ENCODE data around the gene THPO. TPM values are rescaled to one million over a fixed set of nuclear protein-coding genes. Genes with fewer than 3 reads are reported as not detected.
"Not testable (repeated sequence)": the region's sequence is repeated elsewhere in the genome, so short reads cannot be mapped to it uniquely, and the experiment has no call there.

The THPO gene
- total RNA-seq, 2 experiments from 2014 or later = not detected

DNA sequence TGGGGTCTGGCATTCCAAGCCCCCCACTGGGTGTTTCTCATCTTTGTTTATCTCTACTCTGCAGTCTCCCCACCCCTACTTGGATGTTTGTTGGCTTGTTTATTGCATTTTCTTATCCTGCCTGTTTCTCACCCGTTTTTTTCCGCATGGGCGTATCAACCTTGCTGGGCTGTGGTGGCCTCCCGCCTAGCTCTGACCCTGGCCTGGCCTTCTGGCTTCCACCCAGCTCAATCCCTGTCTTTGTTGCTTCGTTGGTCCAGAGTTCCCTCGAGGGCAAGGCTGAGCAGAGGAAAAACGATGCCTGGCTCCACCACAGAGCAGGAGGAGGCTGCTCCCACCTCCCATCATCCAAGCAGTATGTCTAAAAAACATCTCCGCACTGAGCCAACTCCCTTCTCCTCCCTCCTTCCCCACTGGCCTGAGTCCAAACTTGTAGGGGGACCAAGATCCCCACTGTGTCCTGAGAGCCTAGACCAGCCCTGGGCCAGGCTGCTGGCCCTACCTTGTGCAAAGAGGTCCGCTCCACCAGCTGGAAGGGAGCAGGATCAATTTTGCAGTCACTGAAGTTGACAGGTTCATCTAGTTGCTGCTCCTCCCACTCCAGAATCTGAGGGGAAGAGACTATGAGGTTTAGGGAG lies 26.4 kb downstream of the THPO start:
- H3K27me3 Mint-ChIP-seq = no peaks in the 10 kb centered on the region
- H3K4me1 Mint-ChIP-seq = no peaks in the 10 kb centered on the region
- H3K36me3 Mint-ChIP-seq = peaks cover 5% of the 10 kb centered on the region
- H3K27ac Mint-ChIP-seq = no peak overlapping the region
- H3K4me3 Mint-ChIP-seq = no peak overlapping the region
- DNase-seq = no peak
- H3K9me3 Mint-ChIP-seq = no peaks in the 10 kb centered on the region

DNA sequence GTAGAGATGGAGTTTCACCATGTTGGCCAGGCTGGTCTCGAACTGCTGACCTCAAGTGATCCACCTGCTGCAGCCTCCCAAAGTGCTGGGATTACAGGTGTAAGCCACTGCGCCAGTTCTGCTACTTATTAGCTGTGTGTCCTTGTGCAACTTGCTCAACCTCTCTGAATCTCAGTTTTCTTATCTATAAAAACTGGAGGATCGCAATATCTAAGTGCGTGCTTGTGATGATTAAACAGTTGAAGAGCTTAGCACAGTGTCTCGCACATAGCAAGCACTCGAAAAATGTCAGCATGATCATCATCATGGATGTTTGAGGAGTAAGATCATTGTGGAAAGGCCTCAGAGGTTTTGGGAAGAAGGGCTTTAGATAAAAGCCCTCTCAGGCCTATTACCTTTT lies 27.4 kb downstream of the THPO start:
- Mint-ChIP-seq H3K9me3 (no peaks in the 10 kb centered on the region), H3K27ac (no peak overlapping the region), H3K36me3 (peaks cover 5% of the 10 kb centered on the region), H3K4me3 (no peak overlapping the region), H3K27me3 (no peaks in the 10 kb centered on the region), H3K4me1 (no peaks in the 10 kb centered on the region)
- no peak for DNase-seq

DNA sequence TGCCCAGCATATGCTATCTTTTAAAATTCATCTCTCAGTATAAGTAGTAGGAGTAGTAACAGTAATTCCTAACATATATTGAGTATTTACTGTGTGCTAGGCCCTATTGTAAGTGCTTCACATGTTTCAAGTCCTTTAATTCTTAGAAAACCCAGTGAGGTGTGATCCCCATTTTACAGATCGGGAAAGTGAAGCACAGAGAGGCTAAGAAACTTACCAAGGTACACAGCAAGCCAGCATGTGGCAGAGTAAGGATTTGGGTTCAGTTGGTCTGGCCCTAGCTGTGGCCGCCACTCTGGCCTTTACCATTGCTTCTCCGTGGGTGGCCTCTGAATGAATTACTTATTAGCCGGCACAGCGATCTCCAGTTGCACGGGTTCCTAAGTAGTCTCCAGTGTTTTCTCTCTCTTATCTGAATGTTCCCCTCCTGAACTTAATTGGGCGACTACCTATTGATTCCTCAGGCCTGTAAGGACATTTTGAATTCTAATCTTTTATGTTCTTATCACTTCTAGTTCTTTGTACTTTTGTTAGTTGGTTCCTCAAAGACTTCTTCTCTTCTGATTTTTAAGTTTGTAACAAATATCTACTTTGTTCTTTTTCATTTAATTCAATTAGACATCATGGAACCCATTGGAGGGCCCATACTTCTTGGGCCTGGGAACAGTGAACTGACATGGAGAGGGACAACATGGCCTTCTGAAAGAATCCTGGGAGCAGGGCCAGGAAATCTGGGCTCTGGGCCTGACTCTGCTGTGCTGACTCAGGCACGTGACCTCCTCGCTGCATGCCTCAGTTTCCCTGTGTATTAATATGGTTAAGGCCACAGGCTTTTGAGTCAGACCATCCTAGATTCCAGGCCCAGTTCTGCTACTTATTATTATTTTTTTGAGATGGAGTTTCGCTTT lies 28.2 kb downstream of the THPO start:
- H3K4me1 Mint-ChIP-seq = no peaks in the 10 kb centered on the region
- H3K4me3 Mint-ChIP-seq = no peak overlapping the region
- H3K36me3 Mint-ChIP-seq = no peaks in the 10 kb centered on the region
- no peaks in the 10 kb centered on the region for H3K9me3 Mint-ChIP-seq
- DNase-seq = no peak
- no peak overlapping the region for H3K27ac Mint-ChIP-seq
- no peaks in the 10 kb centered on the region for H3K27me3 Mint-ChIP-seq

DNA sequence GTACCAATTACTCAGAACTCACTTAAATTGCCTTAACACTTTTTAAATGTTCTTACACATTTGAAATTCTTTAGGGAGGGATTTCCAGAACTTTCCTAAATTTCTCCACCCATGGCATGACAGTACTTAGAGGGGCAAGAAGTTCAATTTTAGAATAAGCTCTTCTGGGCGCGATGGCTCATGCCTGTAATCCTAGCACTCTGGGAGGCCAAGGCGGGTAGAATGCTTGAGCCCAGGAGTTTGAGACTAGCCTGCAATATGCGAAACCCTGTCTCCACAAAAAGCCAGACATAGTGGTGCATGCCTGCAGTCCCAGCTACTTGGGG lies 30.0 kb downstream of the THPO start:
- Mint-ChIP-seq H3K4me1 (no peaks in the 10 kb centered on the region), H3K36me3 (no peaks in the 10 kb centered on the region), H3K27me3 (no peaks in the 10 kb centered on the region), H3K27ac (no peak overlapping the region), H3K9me3 (no peaks in the 10 kb centered on the region), H3K4me3 (no peak overlapping the region)
- no peak for DNase-seq

GRCh38 chr3:184347321-184348056 lies 30.5 kb downstream of the THPO start:
- Mint-ChIP-seq H3K4me1 (no peaks in the 10 kb centered on the region), H3K27me3 (no peaks in the 10 kb centered on the region), H3K9me3 (no peaks in the 10 kb centered on the region), H3K36me3 (no peaks in the 10 kb centered on the region), H3K27ac (no peak overlapping the region), H3K4me3 (no peak overlapping the region)
- DNase-seq = no peak

- DNase-seq = no peak
- Mint-ChIP-seq H3K27ac (no peak overlapping the region), H3K36me3 (no peaks in the 10 kb centered on the region), H3K9me3 (no peaks in the 10 kb centered on the region), H3K27me3 (no peaks in the 10 kb centered on the region), H3K4me3 (no peak overlapping the region), H3K4me1 (no peaks in the 10 kb centered on the region)
These were observed 31.4 kb downstream of the THPO start for GRCh38 chr3:184346480-184347190.

DNA sequence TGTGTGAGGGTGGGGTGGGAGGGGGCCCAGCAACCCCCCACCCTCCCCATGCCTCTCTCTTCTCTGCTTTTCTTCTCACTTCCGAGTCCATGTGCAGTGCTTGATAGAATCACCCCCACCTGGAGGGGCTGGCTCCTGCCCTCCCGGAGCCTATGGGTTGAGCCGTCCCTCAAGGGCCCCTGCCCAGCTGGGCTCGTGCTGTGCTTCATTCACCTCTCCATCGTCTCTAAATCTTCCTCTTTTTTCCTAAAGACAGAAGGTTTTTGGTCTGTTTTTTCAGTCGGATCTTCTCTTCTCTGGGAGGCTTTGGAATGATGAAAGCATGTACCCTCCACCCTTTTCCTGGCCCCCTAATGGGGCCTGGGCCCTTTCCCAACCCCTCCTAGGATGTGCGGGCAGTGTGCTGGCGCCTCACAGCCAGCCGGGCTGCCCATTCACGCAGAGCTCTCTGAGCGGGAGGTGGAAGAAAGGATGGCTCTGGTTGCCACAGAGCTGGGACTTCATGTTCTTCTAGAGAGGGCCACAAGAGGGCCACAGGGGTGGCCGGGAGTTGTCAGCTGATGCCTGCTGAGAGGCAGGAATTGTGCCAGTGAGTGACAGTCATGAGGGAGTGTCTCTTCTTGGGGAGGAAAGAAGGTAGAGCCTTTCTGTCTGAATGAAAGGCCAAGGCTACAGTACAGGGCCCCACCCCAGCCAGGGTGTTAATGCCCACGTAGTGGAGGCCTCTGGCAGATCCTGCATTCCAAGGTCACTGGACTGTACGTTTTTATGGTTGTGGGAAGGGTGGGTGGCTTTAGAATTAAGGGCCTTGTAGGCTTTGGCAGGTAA lies 32.5 kb downstream of the THPO start:
- no peaks in the 10 kb centered on the region for H3K27me3 Mint-ChIP-seq
- DNase-seq = no peak
- no peaks in the 10 kb centered on the region for H3K36me3 Mint-ChIP-seq
- no peak overlapping the region for H3K4me3 Mint-ChIP-seq
- peaks cover 5% of the 10 kb centered on the region for H3K4me1 Mint-ChIP-seq
- no peaks in the 10 kb centered on the region for H3K9me3 Mint-ChIP-seq
- H3K27ac Mint-ChIP-seq = no peak overlapping the region

DNA sequence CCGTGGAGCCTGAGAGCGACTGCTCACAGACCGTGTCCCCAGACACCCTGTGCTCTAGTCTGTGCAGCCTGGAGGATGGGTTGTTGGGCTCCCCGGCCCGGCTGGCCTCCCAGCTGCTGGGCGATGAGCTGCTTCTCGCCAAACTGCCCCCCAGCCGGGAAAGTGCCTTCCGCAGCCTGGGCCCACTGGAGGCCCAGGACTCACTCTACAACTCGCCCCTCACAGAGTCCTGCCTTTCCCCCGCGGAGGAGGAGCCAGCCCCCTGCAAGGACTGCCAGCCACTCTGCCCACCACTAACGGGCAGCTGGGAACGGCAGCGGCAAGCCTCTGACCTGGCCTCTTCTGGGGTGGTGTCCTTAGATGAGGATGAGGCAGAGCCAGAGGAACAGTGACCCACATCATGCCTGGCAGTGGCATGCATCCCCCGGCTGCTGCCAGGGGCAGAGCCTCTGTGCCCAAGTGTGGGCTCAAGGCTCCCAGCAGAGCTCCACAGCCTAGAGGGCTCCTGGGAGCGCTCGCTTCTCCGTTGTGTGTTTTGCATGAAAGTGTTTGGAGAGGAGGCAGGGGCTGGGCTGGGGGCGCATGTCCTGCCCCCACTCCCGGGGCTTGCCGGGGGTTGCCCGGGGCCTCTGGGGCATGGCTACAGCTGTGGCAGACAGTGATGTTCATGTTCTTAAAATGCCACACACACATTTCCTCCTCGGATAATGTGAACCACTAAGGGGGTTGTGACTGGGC lies 33.3 kb downstream of the THPO start:
- Mint-ChIP-seq H3K27me3 (no peaks in the 10 kb centered on the region), H3K36me3 (no peaks in the 10 kb centered on the region), H3K4me3 (no peak overlapping the region), H3K4me1 (peaks cover 6% of the 10 kb centered on the region), H3K27ac (no peak overlapping the region), H3K9me3 (no peaks in the 10 kb centered on the region)
- DNase-seq = no peak

DNA sequence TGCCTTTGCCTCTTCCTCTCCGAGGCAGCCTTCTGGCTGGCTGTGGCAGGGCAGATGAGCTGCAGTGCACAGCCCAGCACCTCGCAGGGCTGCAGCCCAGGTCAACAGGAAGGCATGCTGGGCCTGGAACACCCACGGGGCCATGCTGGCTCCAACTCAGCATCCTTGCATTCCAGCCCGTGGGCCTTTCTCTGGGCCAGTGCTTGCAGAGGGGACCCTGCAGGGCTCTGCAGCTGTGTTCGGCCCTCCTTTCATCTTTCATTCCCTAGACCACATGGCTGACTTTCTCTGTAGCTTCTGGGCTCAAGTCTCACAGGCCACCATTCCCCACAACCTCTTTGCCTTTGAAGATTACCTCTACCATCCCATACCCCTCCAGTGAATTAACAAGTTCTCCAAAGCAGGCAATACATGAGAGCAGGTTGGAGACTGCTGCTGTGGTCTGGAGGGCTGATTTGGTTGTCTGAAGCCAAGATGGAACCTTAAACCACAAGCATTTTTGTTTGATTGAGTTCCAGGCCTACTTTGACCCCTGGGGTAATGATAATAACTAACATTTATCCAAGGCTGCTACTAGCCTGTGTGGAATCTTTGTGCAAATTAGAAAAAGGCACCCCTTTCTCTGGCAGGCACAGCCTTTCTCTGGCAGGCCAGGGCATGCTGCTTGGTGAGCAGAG lies 34.7 kb downstream of the THPO start:
- Mint-ChIP-seq H3K36me3 (no peaks in the 10 kb centered on the region), H3K9me3 (no peaks in the 10 kb centered on the region), H3K27ac (no peak overlapping the region), H3K4me3 (no peak overlapping the region), H3K27me3 (no peaks in the 10 kb centered on the region), H3K4me1 (peaks cover 6% of the 10 kb centered on the region)
- DNase-seq = no peak

DNA sequence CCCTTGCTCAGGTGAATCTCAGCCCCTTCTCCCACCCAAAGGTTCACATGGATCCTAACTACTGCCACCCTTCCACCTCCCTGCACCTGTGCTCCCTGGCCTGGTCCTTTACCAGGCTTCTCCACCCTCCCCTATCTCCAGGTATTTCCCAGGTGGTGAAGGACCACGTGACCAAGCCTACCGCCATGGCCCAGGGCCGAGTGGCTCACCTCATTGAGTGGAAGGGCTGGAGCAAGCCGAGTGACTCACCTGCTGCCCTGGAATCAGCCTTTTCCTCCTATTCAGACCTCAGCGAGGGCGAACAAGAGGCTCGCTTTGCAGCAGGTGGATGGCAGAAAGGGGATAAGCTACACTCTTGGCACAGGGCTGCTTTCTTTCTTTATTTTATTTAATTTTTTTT lies 36.1 kb downstream of the THPO start:
- no peaks in the 10 kb centered on the region for H3K9me3 Mint-ChIP-seq
- H3K27me3 Mint-ChIP-seq = no peaks in the 10 kb centered on the region
- no peak overlapping the region for H3K27ac Mint-ChIP-seq
- no peak overlapping the region for H3K4me3 Mint-ChIP-seq
- no peaks in the 10 kb centered on the region for H3K36me3 Mint-ChIP-seq
- peaks cover 9% of the 10 kb centered on the region for H3K4me1 Mint-ChIP-seq
- DNase-seq = no peak

DNA sequence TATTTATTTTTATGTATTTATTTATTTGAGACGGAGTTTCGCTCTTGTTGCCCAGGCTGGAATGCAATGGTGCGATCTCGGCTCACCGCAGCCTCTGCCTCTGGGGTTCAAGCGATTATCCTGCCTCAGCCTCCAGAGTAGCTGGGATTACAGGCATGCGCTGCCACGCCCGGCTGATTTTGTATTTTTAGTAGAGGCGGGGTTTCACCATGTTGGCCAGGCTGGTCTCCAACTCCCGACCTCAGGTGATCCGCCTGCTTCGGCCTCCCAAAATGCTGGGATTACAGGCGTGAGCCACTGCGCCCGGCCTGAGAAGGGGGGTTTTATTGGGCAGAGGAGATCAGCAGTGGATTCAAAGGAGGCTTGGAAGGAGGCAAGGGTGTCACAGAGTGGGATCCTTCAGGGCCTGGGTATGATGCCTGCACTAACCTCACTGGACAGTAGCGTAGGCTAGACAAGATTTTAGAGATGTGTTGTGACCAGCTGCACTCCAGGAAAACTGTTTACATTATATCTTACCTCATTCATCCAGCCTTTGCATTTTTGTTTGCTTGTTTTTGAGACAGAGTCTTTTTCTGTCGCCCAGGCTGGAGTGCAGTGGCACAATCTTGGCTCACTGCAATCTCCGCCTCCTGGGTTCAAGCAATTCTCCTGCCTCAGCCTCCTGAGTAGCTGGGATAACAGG lies 38.4 kb downstream of the THPO start:
- not testable (repeated sequence) for H3K27me3 Mint-ChIP-seq, DNase-seq, H3K9me3 Mint-ChIP-seq, H3K4me3 Mint-ChIP-seq, H3K36me3 Mint-ChIP-seq, H3K27ac Mint-ChIP-seq
- H3K4me1 Mint-ChIP-seq = peaks cover 23% of the 10 kb centered on the region

DNA sequence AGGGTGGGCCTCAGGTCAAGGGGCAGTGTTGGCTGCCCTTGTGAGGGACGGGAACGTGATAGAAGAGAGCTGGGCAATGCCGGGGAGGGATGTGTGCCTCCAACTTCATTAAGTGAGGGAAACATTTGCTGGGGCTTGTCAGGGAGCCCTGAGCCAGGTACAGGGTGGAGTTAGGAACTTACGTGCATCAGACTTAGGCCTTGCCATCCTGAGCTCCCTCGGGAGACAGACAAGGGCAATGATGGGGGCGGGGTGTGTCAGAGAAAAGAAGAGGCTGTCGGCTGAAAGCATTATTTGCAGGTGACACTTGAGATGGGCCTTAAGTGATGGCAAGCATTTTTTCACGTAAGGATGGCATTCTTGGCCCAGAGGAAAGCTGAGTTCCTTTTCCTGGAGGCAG lies 39.0 kb downstream of the THPO start:
- Mint-ChIP-seq H3K4me3 (no peak overlapping the region), H3K36me3 (peaks cover 9% of the 10 kb centered on the region), H3K4me1 (peaks cover 29% of the 10 kb centered on the region), H3K27ac (no peak overlapping the region), H3K27me3 (no peaks in the 10 kb centered on the region), H3K9me3 (no peaks in the 10 kb centered on the region)
- no peak for DNase-seq

DNA sequence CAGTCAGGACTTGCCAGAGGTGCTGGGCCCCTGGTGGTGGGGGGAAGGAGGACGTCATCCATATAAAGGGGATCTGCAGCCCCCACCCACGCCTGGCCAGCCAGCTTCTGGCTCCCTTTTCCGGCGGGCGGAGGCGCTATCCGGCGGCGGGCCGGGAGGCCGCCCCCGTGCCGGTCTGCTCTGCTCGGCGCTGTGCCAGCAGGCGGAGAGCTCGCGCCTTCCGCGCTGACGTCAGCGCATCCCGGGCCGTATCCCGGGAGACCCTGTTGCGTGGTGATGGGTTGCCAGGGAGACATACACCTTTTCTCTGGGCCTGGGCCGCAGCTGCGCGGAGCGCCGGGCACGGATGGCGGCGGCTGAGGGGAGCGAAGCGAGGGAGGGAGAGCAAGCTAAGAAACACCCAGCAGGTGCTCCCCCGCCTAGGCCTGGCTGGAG lies 39.5 kb downstream of the THPO start:
- Mint-ChIP-seq H3K27me3 (no peaks in the 10 kb centered on the region), H3K36me3 (peaks cover 12% of the 10 kb centered on the region), H3K4me1 (peaks cover 34% of the 10 kb centered on the region), H3K4me3 (no peak overlapping the region), H3K27ac (no peak overlapping the region), H3K9me3 (no peaks in the 10 kb centered on the region)
- DNase-seq = peak; percentile 20

Measured in activated naive CD8-positive, alpha-beta T cell treated with anti-CD3 and anti-CD28 coated beads for 36 hours (primary cell).